ENCODE data around the gene FBXO30.

- TF ChIP-seq POLR2A (IDR thresholded peaks at IDR 0.05; ENCODE audit: low read depth, low read length) (no peak), POLR2AphosphoS5 (IDR thresholded peaks at IDR 0.05; ENCODE audit: low read depth, low read length) (no peak)
Observed at GRCh38 chr6:145801021-145801420, 13.6 kb downstream of the FBXO30 start.
